Activated T-cell treated with anti-CD3 and anti-CD28 coated beads for 1 hour (primary cell): Measurements from ENCODE around the gene RAPGEF1.

ENCODE experiments used
- DNase-seq: peaks from one replicate; pipeline ENCODE4 v3.0.0-alpha.2; 2020; ENCODE audit warnings: low read depth

The RAPGEF1 gene

DNA sequence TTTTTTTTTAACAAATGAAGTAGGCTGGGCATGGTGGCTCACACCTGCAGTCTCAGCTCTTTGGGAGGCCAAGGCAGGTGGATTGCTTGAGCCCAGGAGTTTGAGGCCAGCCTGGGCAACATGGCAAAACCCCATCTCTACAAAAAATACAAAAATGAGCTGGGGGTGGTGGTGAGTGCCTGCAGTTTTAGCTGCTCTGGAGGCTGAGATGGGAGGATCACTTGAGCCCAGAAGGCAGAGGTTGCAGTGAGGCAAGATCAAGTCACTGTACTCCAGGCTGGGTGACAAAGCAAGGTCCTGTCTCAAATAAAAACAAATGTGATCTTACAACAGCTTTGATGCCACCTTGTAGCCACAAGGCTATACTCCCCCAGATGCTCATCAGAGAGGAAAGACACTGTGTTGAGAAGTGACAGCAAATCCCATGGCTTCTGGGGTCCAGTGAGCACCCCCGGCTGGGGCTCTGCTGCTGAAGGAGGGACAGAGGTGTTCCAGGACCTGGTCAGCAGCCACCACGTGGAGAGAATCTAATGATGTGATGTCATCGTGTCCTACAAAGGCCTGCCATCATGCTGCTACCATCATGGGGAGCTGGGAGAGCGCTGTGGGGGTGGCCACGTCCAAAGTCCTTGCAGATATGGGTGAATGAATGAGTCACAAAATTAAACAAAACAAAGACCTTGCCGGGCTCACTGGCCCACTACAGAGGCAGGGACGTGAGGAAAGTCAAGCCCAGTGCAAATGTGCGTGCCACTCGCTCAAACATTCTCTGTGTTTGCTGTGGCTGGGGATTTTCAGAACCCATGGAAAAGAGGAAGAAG, 133.9 kb downstream of the RAPGEF1 start:
- DNase-seq, result no peak

DNA sequence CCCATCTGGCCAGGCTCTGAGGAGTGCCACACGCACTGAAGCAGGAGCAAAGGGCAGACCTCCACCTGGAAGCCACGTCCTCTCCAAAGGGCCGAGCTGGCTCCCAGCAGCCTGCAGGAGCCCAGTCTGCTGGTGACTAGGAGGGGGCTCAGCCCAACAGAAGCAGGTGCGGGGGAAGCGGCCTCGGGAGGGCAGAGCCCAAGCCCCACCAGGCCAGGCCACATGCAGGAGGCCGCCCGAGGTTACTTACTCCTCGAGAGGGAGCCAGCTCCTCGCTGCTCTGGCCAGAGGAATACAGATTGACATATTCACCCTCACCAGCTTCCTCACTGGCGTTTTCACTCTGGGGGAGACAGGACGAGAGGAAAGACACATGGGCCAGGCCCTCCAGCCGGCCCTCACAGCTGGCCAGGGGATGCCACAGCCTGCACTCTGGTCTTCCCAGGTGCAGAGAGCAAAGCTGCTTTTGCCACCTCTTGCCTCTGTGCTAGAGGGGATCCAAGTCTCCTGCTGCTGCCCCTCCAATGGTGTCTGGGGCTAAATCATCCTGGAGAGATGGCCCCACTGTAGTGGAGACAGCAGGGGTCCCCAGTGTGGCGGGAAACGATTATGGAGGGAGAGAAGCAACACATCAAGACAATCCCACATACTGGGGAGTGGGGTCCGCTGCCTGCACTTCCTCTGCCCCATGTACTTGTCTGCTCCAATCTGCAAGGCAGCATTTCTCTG, 136.0 kb downstream of the RAPGEF1 start:
- DNase-seq, result no peak

DNA sequence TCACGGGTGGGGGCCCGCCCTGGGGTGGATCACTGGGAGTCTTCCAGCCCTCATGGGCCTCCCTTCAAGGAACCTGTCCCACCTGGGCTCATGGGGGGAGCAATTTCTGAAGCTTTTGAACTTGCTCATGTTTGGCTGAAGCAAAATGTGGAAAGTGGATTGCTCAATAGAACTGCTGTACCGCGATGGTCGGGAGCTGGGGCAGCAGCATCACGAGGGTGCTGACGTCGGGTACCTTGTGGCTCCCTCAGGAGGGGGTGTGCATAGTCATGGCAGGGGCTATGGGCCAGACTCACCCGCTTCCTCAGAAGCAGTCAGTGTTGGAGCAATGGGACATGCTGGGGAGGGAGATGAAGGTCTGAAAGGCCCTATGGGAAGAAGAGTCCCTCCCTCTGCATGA, 136.7 kb downstream of the RAPGEF1 start:
- DNase-seq, result no peak

DNA sequence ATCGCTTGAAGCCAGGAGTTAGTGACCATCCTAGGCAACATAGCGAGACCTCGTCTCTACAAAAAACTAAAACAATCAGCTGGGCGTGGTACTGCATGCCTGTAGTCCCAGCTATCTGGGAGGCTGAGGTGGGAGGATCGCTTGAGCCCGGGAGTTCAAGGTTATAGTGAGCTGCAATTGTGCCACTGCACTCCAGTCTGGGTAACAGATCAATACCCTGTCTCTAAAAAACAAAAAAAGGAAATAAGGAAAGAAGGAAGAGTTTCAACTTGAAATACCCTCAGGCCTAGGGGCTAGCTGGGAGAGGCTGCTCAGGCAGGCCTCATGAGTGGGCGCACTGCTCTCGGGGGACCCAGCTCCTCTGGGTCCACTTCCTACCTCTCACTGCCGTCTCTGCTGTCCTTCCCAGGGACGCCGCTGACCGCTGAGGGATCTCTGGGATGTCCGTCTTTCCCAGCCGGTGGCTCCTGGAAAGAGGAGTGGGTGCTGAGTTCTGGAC, 138.1 kb downstream of the RAPGEF1 start:
- no peak for DNase-seq

DNA sequence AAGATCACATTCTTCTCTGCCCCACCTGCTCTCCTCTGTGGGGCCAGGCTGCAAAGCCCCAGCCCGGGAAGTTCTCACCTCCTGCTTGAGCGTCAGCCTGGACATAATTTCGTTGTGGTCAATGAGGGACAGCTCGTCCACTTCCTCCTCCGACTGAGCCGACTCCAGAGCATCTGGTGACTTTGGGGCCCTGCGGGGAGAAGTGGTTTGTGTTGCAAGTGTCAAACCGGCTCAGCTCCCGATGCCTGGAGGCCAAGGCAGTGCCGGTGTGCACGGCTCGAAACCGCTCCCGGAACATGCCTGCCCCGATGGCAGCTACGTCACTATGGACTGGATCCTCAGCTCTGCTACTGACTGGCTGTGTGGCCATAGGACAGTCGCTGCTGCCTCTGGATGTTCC, 141.8 kb downstream of the RAPGEF1 start:
- no peak for DNase-seq

DNA sequence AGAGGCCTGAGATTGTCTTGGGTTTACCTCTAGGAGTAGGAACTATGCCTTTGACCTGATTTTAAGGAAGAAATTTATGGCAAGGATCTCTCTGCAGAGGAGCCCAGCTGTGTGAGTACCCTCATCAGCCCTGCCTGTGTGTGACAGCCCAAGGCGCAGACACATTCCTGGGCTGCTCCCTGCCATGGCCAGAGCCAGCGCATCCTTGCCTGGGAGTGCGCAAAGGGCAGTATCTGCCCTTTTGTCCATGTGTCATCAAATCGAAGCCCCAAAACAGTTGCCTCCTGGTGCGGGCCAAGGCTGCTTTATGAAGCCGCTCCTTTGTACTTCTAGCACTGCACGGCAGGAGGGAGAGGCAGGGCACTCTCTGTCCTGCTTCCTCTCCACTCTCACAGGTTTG, 142.6 kb downstream of the RAPGEF1 start:
- no peak for DNase-seq

DNA sequence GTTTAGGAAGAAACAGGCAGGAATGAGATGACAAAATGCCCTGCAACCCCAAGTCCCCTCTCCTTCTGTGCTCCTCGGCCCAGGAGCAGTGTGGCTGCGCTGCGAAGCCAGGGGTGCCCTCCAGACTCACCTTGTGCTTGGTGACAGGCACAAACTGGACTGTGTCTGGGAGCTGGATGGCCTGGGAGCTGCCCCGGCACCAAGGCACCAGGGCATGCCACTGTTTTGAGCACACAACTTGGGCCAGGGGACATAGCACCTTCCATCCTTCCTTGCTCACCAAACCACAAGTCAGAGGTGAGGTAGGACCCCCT, 143.5 kb downstream of the RAPGEF1 start:
- no peak for DNase-seq

DNA sequence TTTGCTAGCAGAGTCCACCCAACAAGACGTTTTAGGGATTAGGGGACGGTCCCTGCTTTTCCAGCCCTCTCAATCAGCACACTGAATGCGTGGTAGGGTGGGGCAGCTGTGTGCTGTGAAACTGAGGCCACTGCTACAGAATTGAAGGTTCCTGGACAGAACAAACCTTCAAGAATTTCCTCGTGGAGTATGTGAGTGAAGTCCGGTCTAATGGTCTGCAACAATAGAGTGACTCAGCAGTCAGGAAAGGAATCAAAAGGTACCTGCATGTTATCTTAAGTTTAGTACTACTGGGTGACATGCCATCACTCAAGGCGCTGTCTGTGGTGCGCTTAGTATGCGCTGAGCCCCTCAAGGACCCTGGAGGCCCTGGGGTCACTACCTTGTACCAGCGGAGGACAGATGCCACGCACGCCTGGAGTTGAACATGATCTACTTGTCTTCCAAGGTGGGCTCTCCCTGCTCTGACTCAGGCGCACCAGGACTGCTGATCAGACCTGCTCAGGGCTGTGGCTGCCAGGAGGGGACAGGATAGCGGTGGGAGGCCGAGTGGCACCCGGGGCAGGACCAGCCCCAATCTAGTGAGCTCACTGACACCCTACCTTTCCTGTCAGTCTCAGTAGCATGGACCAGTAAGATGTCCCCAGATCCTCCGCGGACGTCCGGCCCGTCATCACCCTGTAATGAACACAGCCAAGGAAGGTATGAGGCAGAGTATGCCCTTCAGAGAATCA, 144.0 kb downstream of the RAPGEF1 start:
- DNase-seq, result no peak

DNA sequence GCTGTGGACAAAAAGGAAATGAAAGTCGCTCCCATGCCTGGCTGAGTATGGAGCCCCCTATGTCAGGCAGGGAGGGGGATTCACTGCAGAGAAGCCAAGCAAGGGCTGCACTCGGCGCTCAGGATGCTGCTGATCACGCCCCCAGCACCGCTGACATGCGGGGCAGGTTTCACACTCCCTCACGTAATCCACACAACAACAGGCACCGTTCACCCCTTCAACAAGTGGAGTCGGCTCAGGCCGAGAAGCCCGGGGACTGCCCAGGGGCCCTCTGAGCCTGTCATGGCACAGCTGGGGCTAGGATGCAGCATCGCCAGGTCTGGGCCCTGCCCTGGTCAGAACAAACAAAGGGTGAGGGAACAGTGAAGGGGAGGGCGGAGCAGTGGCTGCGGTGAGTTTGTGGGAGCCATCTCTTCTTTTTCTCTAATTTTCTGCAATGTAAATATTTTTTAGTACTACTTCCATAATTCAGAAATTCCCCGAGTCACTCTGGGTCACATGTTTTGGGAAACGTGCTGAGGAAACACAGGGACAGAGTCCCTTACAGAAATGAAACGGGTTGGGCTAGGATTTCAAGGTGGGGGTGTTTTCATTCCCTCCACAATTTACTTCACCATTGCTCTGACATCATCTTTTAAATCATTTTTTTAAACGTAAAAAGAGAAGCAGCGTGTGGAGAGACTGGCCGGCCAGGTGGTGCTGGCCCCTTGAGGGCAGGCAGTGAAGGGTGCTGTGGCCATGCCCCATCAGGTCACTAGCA, 144.8 kb downstream of the RAPGEF1 start:
- DNase-seq, result no peak

DNA sequence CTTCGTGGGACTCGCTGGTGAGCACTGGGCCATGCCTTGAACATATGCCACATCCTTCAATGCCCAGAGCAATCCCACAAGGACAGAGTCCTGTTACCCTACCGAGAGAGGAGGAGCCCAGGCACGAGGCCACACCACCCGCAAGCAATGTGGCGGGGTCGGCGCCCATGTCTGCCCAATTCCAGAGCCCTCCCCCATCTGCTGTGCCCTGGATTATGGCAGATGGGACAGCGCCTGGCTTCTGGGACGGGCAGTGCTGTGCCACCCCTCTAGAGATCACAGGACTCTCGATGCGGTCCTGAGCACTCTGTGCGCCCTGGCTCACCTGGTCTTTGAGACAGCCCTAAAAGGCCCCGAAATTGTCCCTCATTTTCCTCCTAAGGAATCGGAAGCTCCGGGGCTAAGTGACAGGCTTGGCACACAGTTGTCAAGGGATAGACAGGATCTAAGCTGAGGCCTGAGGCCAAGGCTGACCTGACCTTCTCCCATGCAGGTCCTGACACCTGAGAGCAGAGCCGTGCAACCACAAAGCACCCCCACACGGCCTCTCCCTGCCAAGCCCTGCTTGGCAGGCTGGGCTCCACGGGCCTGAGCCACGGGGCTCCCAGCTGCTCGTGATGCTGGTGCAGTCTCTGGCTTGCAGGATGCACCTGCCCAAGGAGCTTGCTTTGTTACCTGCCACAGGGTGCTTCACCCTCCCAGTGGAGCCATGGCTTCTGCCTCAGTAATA, 145.8 kb downstream of the RAPGEF1 start:
- DNase-seq, result no peak

DNA sequence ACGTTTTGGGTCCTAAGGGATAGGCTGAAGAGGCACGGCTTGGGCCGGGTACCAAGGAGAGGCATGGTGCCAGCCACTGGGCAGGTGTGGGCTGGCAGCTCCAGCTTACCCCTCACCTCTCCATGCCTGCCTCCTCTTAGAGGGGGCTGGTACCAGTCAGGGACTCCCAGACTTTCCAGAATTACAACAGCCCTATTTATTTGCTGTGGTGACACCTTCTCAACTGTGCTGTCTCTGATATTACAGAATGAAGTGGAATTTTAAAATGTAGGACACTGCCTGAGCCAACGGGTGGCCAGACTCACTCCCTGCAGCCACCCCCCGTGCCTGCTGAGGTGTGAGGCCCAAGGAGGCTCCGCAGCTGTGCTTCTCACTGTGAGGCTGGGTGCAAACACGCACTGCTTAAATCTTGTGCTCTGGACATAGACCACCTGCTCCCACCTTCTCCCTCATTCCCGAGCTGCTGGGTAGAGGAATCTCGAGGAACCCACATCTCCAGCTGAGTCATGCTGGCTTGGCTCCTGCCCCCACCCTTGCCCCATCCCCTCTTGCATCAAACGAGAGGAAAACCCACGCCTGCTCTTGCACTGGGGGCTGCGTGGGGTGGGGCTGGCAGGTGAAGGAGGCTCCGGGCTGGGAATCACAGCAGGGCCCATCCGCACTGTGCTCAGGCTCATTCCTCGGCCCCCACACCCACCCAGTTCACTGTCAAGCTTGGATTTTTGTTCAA, 146.6 kb downstream of the RAPGEF1 start:
- DNase-seq, result no peak

DNA sequence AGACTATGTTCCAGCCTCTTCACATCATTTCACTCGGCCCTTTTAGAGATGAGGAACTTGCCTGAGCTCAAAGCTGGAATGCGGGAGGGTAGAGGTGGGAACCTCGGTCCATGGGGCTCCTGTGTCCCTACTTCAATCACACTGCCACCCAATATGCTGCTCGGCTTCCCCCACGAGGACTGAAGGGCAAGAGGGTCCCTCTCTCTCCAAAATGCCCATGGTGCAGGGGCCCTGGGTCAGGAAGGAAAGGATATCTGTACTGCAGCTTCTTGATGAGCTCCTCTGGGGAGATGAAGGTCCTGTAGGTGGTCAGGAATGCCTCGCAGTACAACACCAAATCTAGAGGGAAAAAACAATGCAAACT, 148.0 kb downstream of the RAPGEF1 start:
- no peak for DNase-seq

DNA sequence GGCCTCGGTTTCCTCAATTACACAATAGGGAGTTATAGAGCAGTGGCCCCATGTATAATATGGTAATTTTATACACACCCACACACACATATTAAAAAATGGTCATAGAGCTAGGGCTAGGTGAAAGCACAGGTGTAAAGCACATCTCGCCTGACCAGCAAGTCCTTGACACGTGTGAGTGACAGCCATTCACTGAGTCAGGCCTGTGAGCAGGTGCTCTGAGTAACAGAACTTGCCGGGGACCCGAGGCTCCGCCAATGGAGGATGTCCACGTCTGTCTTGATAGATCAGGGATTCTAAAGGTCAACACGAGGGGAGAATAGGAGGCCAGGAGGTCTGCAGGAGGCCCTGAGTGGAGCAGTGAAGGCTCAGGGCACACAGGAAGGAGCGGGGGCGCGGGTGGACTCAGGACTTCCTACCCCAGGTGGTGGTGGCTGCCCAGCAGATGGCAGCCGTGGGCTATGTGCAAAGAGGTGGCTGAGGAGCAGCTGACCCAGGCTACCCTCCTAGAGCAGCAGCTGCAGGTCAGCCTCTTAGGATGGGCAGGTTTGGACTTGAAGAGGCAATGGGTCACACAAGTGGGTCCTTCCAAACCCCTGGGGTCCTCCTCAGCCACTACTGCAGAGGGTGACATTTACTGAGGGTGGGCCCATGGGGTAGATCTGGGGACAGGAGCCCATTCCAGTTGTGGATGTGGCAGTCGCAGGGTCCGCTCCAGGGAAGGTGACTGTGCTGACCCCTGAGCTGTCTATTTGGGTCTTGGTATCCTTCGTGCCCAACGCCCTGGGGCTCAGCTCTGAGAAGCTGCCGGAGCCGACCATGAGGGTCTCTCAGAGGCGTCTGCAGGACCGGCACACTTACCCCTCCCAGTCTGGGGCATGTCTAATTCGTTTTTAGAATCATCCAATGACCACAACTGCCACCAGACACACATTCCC, 148.7 kb downstream of the RAPGEF1 start:
- DNase-seq, result peak; percentile 68

DNA sequence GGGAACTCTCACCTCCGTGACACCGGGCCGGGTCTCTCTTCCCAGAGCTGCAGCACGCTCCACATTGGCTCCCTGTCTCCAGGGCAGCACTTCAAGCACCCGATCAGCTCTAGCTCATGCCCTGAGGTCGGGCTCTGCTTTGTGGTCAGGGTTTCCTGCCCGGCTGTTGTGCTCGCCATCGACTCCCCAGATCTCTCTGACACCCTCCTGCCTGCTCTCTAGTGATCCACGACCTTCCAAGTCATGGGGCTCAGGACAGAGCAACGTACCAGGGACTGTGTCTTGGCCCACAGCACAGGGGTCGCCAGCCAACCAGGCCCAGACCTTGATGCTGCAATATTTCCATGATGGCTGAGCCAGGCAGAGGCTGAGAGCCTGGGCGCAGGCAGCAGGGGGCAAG, 149.4 kb downstream of the RAPGEF1 start:
- no peak for DNase-seq

DNA sequence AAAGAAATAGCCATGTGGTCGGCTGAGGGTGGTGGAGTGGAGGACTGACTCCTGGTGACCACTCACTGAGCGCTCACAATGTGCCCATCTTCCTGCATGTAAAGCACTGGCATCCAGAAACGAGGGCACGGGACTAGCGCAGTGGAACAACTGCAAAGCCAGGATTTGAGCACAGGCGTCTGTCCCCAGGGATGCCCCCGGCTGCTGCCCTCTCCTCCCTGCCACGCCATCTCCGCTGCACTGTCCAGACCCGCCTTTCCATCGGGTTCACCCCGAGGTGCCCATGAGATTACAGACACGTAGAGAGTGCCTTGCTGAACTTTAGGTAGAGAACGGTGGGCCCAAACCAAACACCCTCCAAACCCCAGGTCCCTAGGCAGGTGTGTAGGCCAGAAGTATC, 149.9 kb downstream of the RAPGEF1 start:
- DNase-seq, result no peak

DNA sequence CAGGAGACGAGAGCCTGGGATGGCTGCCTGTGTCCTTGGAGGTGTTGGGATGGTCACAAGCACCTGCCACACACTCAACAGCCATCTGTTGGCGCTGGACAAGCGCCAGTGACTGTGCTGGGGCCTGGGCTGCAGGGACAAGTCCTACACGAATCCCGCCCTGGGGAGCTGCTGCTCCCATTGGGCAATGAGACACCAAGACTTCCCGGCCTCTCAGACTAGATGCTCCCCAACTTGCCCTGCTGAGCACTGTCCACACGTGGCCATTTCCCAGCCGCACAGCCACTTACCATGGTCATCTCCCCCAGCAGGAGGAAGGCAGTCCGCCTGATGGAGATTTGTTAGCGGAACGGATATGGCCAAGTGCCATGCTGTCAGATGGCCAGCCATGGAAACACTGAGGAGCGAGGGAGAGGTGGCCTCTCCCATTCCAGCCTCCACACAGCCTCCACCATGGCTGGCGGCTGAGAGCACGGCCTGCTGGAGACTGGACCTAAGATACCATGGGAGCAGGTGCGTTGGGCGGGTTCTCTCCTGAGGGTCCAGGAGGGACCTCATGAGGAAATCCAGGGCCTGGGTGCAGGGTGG, 150.7 kb downstream of the RAPGEF1 start:
- DNase-seq, result no peak

DNA sequence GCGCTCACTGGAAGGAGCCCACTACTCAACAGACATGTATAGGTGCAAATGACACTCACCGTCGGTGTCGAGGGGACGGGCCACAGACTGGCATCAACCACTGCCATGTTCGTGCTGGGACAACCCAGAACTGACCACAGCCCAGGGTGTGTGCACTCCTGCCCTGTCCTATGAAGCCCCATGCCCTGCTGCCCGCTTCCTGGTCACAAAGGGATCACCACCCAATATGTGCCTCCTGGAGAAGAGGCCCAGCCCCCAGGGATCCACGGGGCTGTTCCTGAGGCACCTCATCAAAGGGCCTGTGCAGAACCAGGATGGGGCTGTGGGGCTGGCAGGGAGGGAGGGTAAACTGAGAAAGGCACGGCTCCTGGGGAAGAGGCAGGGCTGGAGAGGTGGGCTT, 151.5 kb downstream of the RAPGEF1 start:
- DNase-seq, result no peak

DNA sequence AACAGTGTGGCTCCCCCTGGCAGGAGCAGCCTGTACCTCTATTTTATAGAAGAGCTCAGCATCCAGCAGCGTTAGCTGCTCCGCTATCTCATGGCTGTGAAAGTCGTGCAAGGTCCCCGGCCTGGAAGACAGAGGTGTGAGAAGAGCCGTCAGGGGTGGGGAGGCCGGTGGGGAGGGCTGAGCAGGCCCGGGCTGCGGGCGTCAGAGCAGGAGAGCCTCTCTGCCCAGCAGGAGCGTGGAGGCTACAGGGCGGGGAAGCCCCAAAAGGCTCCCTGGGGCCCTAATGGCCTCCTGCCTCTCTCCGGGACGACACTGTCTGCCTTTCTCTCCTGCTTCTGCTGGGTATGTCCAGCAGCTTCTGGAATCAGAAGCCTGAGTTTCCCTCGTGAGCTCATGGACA, 152.0 kb downstream of the RAPGEF1 start:
- no peak for DNase-seq

DNA sequence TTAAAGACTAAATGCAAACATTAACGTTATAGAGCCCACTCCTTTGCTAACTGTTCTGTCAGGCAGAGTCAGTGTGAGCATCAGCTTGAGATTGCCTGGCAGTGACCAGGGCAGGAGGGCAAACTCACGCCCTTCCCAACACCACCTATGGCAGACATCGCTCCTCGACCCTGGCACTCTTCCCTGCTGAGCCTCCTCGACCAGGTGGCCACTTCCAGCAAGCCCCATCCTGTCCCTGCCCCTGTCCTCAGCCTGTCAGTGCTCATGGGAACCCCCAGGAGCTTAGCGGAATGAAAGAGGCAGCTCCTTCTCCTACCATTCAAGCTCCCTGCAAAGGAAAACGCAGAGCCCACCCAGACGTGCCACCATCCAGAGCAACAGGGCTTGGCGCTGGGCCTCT, 152.5 kb downstream of the RAPGEF1 start:
- DNase-seq, result no peak
